Activated naive CD8-positive, alpha-beta T cell treated with anti-CD3 and anti-CD28 coated beads for 36 hours (primary cell): Measurements from ENCODE around the gene NEURL3. TPM values are rescaled to one million over a fixed set of nuclear protein-coding genes. Genes with fewer than 3 reads are reported as not detected.
"Not testable (repeated sequence)": the region's sequence is repeated elsewhere in the genome, so short reads cannot be mapped to it uniquely, and the experiment has no call there.

Experiments used
- DNase-seq: peaks from one replicate; pipeline ENCODE4 v3.0.0; 2021
- H3K27ac Mint-ChIP-seq: one replicate; pipeline ENCODE4 v1.8.0; 2022; ENCODE audit warnings: mild to moderate bottlenecking, moderate library complexity, mixed read lengths
- H3K27me3 Mint-ChIP-seq: one replicate; pipeline ENCODE4 v1.8.0; 2022; ENCODE audit warnings: mild to moderate bottlenecking, mixed read lengths
- H3K36me3 Mint-ChIP-seq: one replicate; pipeline ENCODE4 v1.8.0; 2021; ENCODE audit warnings: mild to moderate bottlenecking, mixed read lengths
- H3K4me1 Mint-ChIP-seq: one replicate; pipeline ENCODE4 v1.8.0; 2021; ENCODE audit warnings: mixed read lengths
- H3K4me3 Mint-ChIP-seq: one replicate; pipeline ENCODE4 v1.8.0; 2022; ENCODE audit warnings: mild to moderate bottlenecking, moderate library complexity, mixed read lengths
- H3K9me3 Mint-ChIP-seq: one replicate; pipeline ENCODE4 v1.8.0; 2022; ENCODE audit warnings: mixed read lengths
- total RNA-seq, 2 experiments: library from RNA; stranded (reverse); gene quantifications; one replicate each; pipeline ENCODE4 v1.2.3, GENCODE V29; 2021

Gene NEURL3
- under 1 TPM in 1 of 2 experiments, not detected in 1; 0.16 TPM for total RNA-seq

GRCh38 chr2:96505231-96505889 is at the start of gene NEURL3:
NEURL3 (minus strand) TSS chr2:96505357; CDS start chr2:96505286, 71 bp downstream.
- Mint-ChIP-seq H3K27me3 (peaks cover 13% of the 10 kb centered on the region), H3K9me3 (no peaks in the 10 kb centered on the region), H3K27ac (no peak within 1 kb of the TSS), H3K4me1 (peaks cover 20% of the 10 kb centered on the region), H3K36me3 (no peaks in the 10 kb centered on the region), H3K4me3 (no peak within 1 kb of the TSS)
- DNase-seq = no peak

GRCh38 chr2:96554293-96555145 is 49.4 kb upstream of the NEURL3 start:
- H3K9me3 Mint-ChIP-seq = no peaks in the 10 kb centered on the region
- peaks cover 6% of the 10 kb centered on the region for H3K36me3 Mint-ChIP-seq
- H3K4me1 Mint-ChIP-seq = peaks cover 18% of the 10 kb centered on the region
- H3K4me3 Mint-ChIP-seq = peak overlapping the region; percentile 18
- no peaks in the 10 kb centered on the region for H3K27me3 Mint-ChIP-seq
- DNase-seq = peak; percentile 74
- no peak overlapping the region for H3K27ac Mint-ChIP-seq

GRCh38 chr2:96553957-96554292 is 48.8 kb upstream of the NEURL3 start:
- not testable (repeated sequence) for H3K36me3 Mint-ChIP-seq, H3K27me3 Mint-ChIP-seq, H3K27ac Mint-ChIP-seq, DNase-seq, H3K9me3 Mint-ChIP-seq
- H3K4me1 Mint-ChIP-seq = peaks cover 18% of the 10 kb centered on the region
- H3K4me3 Mint-ChIP-seq = peak overlapping the region; percentile 18

- Mint-ChIP-seq H3K27ac (no peak overlapping the region), H3K4me3 (no peak overlapping the region), H3K36me3 (peaks cover 6% of the 10 kb centered on the region), H3K4me1 (peaks cover 18% of the 10 kb centered on the region), H3K9me3 (no peaks in the 10 kb centered on the region), H3K27me3 (no peaks in the 10 kb centered on the region)
- no peak for DNase-seq
Observed at GRCh38 chr2:96553176-96553956, 48.2 kb upstream of the NEURL3 start.

- H3K4me1 Mint-ChIP-seq = peaks cover 22% of the 10 kb centered on the region
- peaks cover 7% of the 10 kb centered on the region for H3K36me3 Mint-ChIP-seq
- no peaks in the 10 kb centered on the region for H3K9me3 Mint-ChIP-seq
- no peak overlapping the region for H3K4me3 Mint-ChIP-seq
- no peak for DNase-seq
- no peaks in the 10 kb centered on the region for H3K27me3 Mint-ChIP-seq
- peak overlapping the region; percentile 25 for H3K27ac Mint-ChIP-seq
Observed at GRCh38 chr2:96552315-96553175, 47.4 kb upstream of the NEURL3 start.

GRCh38 chr2:96551605-96552314 is 46.6 kb upstream of the NEURL3 start:
- DNase-seq = no peak
- H3K27me3 Mint-ChIP-seq = no peaks in the 10 kb centered on the region
- no peaks in the 10 kb centered on the region for H3K9me3 Mint-ChIP-seq
- peaks cover 10% of the 10 kb centered on the region for H3K36me3 Mint-ChIP-seq
- peaks cover 22% of the 10 kb centered on the region for H3K4me1 Mint-ChIP-seq
- H3K4me3 Mint-ChIP-seq = no peak overlapping the region
- no peak overlapping the region for H3K27ac Mint-ChIP-seq

GRCh38 chr2:96550787-96551604 is 45.8 kb upstream of the NEURL3 start:
- Mint-ChIP-seq H3K9me3 (no peaks in the 10 kb centered on the region), H3K27me3 (no peaks in the 10 kb centered on the region), H3K36me3 (peaks cover 18% of the 10 kb centered on the region), H3K4me1 (peaks cover 25% of the 10 kb centered on the region), H3K27ac (no peak overlapping the region), H3K4me3 (no peak overlapping the region)
- DNase-seq = no peak

GRCh38 chr2:96549967-96550786 is 45.0 kb upstream of the NEURL3 start:
- no peak for DNase-seq
- Mint-ChIP-seq H3K9me3 (no peaks in the 10 kb centered on the region), H3K27ac (no peak overlapping the region), H3K4me1 (peaks cover 33% of the 10 kb centered on the region), H3K27me3 (no peaks in the 10 kb centered on the region), H3K4me3 (no peak overlapping the region), H3K36me3 (peaks cover 26% of the 10 kb centered on the region)

GRCh38 chr2:96549466-96549785 is 44.3 kb upstream of the NEURL3 start:
- no peaks in the 10 kb centered on the region for H3K27me3 Mint-ChIP-seq
- peaks cover 36% of the 10 kb centered on the region for H3K4me1 Mint-ChIP-seq
- H3K36me3 Mint-ChIP-seq = peaks cover 32% of the 10 kb centered on the region
- no peak for DNase-seq
- no peaks in the 10 kb centered on the region for H3K9me3 Mint-ChIP-seq
- no peak overlapping the region for H3K27ac Mint-ChIP-seq
- H3K4me3 Mint-ChIP-seq = no peak overlapping the region

GRCh38 chr2:96548558-96549465 is 43.7 kb upstream of the NEURL3 start:
- DNase-seq = no peak
- no peak overlapping the region for H3K27ac Mint-ChIP-seq
- no peak overlapping the region for H3K4me3 Mint-ChIP-seq
- no peaks in the 10 kb centered on the region for H3K27me3 Mint-ChIP-seq
- H3K9me3 Mint-ChIP-seq = no peaks in the 10 kb centered on the region
- H3K36me3 Mint-ChIP-seq = peaks cover 39% of the 10 kb centered on the region
- peaks cover 40% of the 10 kb centered on the region for H3K4me1 Mint-ChIP-seq

GRCh38 chr2:96547731-96548171 is 42.6 kb upstream of the NEURL3 start:
- H3K9me3 Mint-ChIP-seq = no peaks in the 10 kb centered on the region
- H3K36me3 Mint-ChIP-seq = peaks cover 48% of the 10 kb centered on the region
- no peaks in the 10 kb centered on the region for H3K27me3 Mint-ChIP-seq
- H3K4me1 Mint-ChIP-seq = peaks cover 46% of the 10 kb centered on the region
- no peak overlapping the region for H3K4me3 Mint-ChIP-seq
- peak overlapping the region; percentile 25 for H3K27ac Mint-ChIP-seq
- DNase-seq = no peak

- H3K36me3 Mint-ChIP-seq = peaks cover 52% of the 10 kb centered on the region
- no peaks in the 10 kb centered on the region for H3K9me3 Mint-ChIP-seq
- no peak overlapping the region for H3K4me3 Mint-ChIP-seq
- peaks cover 49% of the 10 kb centered on the region for H3K4me1 Mint-ChIP-seq
- H3K27me3 Mint-ChIP-seq = no peaks in the 10 kb centered on the region
- no peak overlapping the region for H3K27ac Mint-ChIP-seq
- no peak for DNase-seq
Observed at GRCh38 chr2:96547203-96547641, 42.1 kb upstream of the NEURL3 start.
